Fibroblast of mammary gland (primary cell): ENCODE data around the gene CEP290.

Experiments
- DNase-seq: peaks from one replicate; pipeline ENCODE4 v3.0.0-alpha.2; 2010; ENCODE audit warnings: low read depth
- H3K4me3 ChIP-seq: 2 replicates; pipeline ENCODE4 v1.5.1; 2011; ENCODE audit warnings: low read depth, mild to moderate bottlenecking, low read length, moderate library complexity; ENCODE audit not compliant: control insufficient read depth
- TF ChIP-seq, protein P1 (sequence below): conservative IDR thresholded peaks from 2 replicates; pipeline ENCODE4 v1.5.1; 2011; ENCODE audit warnings: low read depth, low read length, inconsistent platforms; ENCODE audit not compliant: control insufficient read depth, insufficient read depth

The CEP290 gene

GRCh38 chr12:88029093-88029665, 112.7 kb downstream of the CEP290 start, which contains the start of gene C12orf50:
Gene C12orf50 (minus strand): TSS chr12:88029401. CDS start chr12:88026962, 2,439 bp downstream.
- no peak within 1 kb of the TSS for H3K4me3 ChIP-seq
- DNase-seq, result no peak
- TF ChIP-seq, protein P1, sequence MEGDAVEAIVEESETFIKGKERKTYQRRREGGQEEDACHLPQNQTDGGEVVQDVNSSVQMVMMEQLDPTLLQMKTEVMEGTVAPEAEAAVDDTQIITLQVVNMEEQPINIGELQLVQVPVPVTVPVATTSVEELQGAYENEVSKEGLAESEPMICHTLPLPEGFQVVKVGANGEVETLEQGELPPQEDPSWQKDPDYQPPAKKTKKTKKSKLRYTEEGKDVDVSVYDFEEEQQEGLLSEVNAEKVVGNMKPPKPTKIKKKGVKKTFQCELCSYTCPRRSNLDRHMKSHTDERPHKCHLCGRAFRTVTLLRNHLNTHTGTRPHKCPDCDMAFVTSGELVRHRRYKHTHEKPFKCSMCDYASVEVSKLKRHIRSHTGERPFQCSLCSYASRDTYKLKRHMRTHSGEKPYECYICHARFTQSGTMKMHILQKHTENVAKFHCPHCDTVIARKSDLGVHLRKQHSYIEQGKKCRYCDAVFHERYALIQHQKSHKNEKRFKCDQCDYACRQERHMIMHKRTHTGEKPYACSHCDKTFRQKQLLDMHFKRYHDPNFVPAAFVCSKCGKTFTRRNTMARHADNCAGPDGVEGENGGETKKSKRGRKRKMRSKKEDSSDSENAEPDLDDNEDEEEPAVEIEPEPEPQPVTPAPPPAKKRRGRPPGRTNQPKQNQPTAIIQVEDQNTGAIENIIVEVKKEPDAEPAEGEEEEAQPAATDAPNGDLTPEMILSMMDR, result no peak

DNA sequence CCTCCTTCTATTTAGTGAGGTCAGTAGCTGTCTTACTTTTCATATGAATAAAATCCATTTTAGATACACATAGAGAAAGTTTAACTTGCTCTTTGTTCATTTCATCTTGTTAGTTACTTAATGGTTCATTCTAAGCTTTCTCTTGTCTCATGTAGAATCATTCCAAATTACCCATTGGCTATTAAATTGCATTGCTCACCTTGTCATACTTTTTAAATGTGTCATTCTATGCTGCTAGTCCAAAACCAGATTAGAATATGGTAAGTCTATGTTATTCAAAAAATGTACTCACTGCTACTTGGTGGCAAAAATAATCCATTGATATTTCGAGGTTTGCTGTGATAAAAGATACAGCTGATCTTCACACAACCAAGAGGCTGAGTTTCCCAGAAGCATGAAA, 115.7 kb downstream of the CEP290 start:
- DNase-seq, result no peak
- TF ChIP-seq, protein P1, result no peak
- no peak overlapping the region for H3K4me3 ChIP-seq

- TF ChIP-seq, protein P1, result no peak
- DNase-seq, result no peak
- no peak overlapping the region for H3K4me3 ChIP-seq
Measured at GRCh38 chr12:88017964-88018363, 123.9 kb downstream of the CEP290 start.

- TF ChIP-seq, protein P1, result no peak
- no peak overlapping the region for H3K4me3 ChIP-seq
- DNase-seq, result no peak
Measured at GRCh38 chr12:88015825-88016224, 126.1 kb downstream of the CEP290 start.

DNA sequence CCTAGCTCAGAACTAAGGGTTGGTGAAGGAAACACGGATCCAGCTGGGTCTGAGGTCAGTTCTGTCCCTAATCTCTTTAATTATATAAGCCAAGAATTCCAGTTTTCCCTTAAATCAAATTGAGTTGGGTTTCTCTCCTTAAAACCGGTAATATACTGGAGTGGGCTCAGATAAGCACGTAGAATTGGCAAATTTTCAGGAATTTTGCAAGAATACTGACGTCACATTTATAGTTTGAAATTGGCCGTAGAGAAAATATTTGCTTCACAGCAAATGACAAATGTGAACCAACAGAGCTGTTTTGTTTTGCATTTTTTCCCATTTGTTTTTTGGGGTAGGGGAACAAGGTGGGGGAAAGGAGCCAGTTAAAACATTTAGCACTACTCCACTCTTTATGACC, 130.1 kb downstream of the CEP290 start:
- TF ChIP-seq, protein P1, result no peak
- no peak overlapping the region for H3K4me3 ChIP-seq
- DNase-seq, result no peak

- no peak overlapping the region for H3K4me3 ChIP-seq
- TF ChIP-seq, protein P1, result no peak
- DNase-seq, result no peak
Measured at GRCh38 chr12:88006351-88006750, 135.5 kb downstream of the CEP290 start.

DNA sequence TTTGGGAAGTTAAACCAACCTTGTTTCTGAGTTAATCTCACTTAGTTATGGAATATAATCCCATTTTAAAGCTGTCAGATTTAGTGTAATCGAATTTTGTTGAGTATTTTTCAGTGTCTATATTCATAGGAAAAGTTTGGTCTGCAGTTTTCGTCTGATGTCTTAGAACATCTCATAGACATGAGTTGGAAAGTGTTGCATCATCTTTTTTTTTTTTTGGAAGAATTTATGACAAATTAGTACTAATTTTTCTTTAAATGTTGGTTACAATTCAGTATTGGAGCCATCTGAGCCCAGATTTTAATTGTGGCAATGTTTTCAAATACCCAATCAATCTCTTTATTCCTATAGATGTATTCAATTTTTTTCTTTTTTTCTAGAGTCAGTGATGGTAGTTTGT, 140.6 kb downstream of the CEP290 start:
- TF ChIP-seq, protein P1, result no peak
- DNase-seq, result no peak

More for the DNA sequence above, 140.6 kb downstream of the CEP290 start:
- H3K4me3 ChIP-seq, result no peak overlapping the region
